ENCODE results near the gene RIN2.
A peak's percentile ranks its signal among the peaks of the same experiment; 100 is the strongest.

The RIN2 gene

DNA sequence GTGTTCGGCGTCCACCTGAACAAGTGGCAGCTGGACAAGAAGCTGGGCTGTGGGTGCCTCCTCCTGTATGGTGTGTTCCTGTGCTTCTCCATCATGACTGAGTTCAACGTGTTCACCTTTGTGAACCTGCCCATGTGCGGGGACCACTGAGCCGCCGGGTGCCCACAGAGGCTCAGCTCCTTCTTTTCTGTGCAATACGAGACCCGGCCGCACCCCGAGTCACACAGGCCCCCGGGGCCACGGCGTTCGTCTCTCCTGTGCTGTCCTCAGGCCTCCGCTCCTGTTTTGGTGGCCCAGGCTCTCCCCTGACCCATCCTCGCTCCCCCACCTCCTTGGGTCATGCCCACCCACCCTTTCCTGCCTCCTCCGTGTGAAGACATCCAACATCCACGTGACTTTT lies 37.1 kb upstream of the RIN2 start:
- peaks cover 0 to 7% (median 0%) of the 10 kb centered on the region in 5 donors for H3K9me3 ChIP-seq (ENCODE audit: control insufficient read depth in 5 of 5, low read length in 5 of 5)
- no peak overlapping the region for H3K4me3 ChIP-seq (ENCODE audit: low read depth in 1 of 5, low read length in 5 of 5)
- H3K9ac ChIP-seq (ENCODE audit: low read length in 5 of 5) = no peak overlapping the region
- no peak overlapping the region for H3K27ac ChIP-seq (ENCODE audit: low read depth, low read length)
- H3K27me3 ChIP-seq (ENCODE audit: control insufficient read depth in 5 of 5, insufficient read depth in 4 of 5, low read length in 5 of 5) = no peaks in the 10 kb centered on the region
- H3K4me1 ChIP-seq (ENCODE audit: control insufficient read depth in 5 of 5, insufficient read depth in 5 of 5, low read length in 5 of 5) = peaks cover 0 to 5% (median 2%) of the 10 kb centered on the region in 5 donors
- no peaks in the 10 kb centered on the region for H3K36me3 ChIP-seq (ENCODE audit: control insufficient read depth in 5 of 5, insufficient read depth in 5 of 5, low read length in 5 of 5)

DNA sequence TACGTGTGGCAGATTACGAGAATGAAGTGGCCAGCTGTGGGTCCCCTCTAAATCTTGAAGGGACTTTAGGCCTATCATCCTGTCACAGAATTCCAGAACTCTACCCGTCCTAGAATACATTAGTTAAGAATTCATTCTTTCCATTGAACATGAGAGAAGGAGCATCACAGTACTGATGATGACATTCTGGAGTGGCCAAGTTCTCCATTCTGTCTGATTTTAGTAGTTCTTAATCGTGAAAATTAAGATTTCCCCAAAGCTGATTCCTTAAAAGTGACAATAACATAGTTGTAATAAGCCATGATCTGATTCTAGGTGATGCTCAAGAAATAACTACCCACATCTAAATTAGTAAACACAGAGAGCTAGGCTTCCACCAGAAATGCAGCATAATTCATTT lies 35.0 kb upstream of the RIN2 start:
- H3K36me3 ChIP-seq (ENCODE audit: control insufficient read depth in 5 of 5, insufficient read depth in 5 of 5, low read length in 5 of 5) = no peaks in the 10 kb centered on the region
- H3K4me1 ChIP-seq (ENCODE audit: control insufficient read depth in 5 of 5, insufficient read depth in 5 of 5, low read length in 5 of 5) = peaks cover 0 to 9% (median 3%) of the 10 kb centered on the region in 5 donors
- H3K9ac ChIP-seq (ENCODE audit: low read length in 5 of 5) = no peak overlapping the region
- no peak overlapping the region for H3K4me3 ChIP-seq (ENCODE audit: low read depth in 1 of 5, low read length in 5 of 5)
- no peaks in the 10 kb centered on the region for H3K27me3 ChIP-seq (ENCODE audit: control insufficient read depth in 5 of 5, insufficient read depth in 4 of 5, low read length in 5 of 5)
- H3K9me3 ChIP-seq (ENCODE audit: control insufficient read depth in 5 of 5, low read length in 5 of 5) = no peaks in the 10 kb centered on the region
- no peak overlapping the region for H3K27ac ChIP-seq (ENCODE audit: low read depth, low read length)

DNA sequence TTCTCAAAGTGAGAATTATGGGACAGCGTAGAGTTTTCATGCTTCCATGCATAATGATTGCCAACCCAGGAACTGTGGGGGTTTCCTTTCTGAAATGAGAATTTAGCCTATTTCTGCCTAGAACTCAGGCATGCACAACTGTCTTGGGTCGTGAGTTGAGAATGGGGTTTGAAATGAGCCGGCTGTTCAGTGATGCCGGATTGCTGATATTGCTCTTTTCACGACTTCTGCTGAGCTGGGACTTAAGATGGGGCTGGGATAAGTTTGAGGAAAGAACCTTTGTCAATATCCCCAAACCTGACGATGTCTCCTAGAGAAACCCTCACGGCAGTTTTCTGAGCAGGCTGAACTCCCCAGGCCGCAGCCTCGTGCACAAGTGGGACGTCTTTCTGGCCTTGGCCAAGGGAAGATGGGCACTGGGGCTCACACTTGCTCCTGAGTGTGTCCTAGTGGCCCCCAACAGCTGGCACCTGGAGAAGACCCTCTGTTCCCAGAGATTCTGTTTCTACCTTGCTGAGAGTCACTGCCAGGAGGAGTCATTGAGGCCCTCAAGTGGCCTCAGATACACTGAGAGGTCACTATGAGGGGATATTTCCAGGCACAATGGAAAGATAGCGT lies 34.1 kb upstream of the RIN2 start:
- H3K9ac ChIP-seq (ENCODE audit: low read length in 5 of 5) = no peak overlapping the region
- no peaks in the 10 kb centered on the region for H3K36me3 ChIP-seq (ENCODE audit: control insufficient read depth in 5 of 5, insufficient read depth in 5 of 5, low read length in 5 of 5)
- no peak overlapping the region for H3K4me3 ChIP-seq (ENCODE audit: low read depth in 1 of 5, low read length in 5 of 5)
- no peaks in the 10 kb centered on the region for H3K27me3 ChIP-seq (ENCODE audit: control insufficient read depth in 5 of 5, insufficient read depth in 4 of 5, low read length in 5 of 5)
- H3K4me1 ChIP-seq (ENCODE audit: control insufficient read depth in 5 of 5, insufficient read depth in 5 of 5, low read length in 5 of 5) = peaks cover 0 to 9% (median 3%) of the 10 kb centered on the region in 5 donors
- no peak overlapping the region for H3K27ac ChIP-seq (ENCODE audit: low read depth, low read length)
- no peaks in the 10 kb centered on the region for H3K9me3 ChIP-seq (ENCODE audit: control insufficient read depth in 5 of 5, low read length in 5 of 5)

DNA sequence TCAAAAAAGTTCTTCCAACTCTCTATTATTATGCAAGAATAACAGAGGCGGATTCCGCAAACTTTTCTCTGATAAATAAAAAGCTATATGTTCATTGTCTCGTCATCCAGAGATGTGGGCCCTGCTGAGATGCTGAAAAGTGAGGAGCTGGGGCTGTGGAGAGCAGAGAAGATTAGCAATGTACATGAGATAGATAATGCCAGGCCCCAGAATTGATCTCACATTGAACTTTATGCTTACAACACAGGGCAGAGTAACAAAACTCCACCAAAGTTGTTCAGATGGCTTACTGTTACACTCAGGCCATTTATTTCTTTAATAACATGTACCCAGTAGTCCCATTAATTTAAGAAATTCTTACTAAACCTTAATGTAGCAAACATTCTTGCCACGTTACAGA lies 32.7 kb upstream of the RIN2 start:
- Histone ChIP-seq H3K36me3 (ENCODE audit: control insufficient read depth in 5 of 5, insufficient read depth in 5 of 5, low read length in 5 of 5) (no peaks in the 10 kb centered on the region), H3K4me1 (ENCODE audit: control insufficient read depth in 5 of 5, insufficient read depth in 5 of 5, low read length in 5 of 5) (peaks cover 0 to 9% (median 3%) of the 10 kb centered on the region in 5 donors), H3K9me3 (ENCODE audit: control insufficient read depth in 5 of 5, low read length in 5 of 5) (no peaks in the 10 kb centered on the region), H3K4me3 (ENCODE audit: low read depth in 1 of 5, low read length in 5 of 5) (no peak overlapping the region), H3K27me3 (ENCODE audit: control insufficient read depth in 5 of 5, insufficient read depth in 4 of 5, low read length in 5 of 5) (no peaks in the 10 kb centered on the region), H3K9ac (ENCODE audit: low read length in 5 of 5) (no peak overlapping the region), H3K27ac (ENCODE audit: low read depth, low read length) (no peak overlapping the region)

DNA sequence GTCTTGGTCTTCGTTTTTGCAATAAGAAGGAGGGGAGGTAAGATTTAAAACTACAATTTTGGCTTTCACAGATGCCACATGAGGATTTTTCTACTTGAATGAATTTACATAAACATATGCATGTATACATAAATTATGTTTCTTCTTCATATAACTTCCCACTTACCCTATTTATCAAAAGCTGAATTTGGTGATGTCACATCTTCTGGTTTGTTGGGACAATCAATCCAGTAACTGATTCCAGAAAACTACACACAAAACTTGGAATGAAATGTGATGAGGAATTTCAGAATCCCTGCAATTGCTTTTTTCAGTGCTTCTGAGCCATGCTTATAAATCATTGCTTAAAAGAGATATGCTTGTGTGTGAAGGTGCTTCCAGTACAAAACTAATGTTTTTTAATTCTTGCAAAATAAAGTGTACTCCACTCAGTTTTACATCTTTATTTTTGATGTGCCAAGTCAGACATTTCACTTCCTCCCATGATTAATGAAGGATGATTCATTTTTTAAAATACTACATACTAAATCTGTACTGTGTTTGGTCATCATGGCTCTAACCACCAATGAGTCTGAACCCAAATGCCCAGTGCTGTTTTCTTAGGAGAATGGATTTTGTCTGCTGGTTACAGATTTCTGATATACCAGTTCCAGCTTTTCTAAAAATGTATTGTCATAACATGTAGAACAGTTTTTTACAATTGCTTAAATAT lies 32.1 kb upstream of the RIN2 start:
- Histone ChIP-seq H3K36me3 (ENCODE audit: control insufficient read depth in 5 of 5, insufficient read depth in 5 of 5, low read length in 5 of 5) (no peaks in the 10 kb centered on the region), H3K27me3 (ENCODE audit: control insufficient read depth in 5 of 5, insufficient read depth in 4 of 5, low read length in 5 of 5) (no peaks in the 10 kb centered on the region), H3K4me3 (ENCODE audit: low read depth in 1 of 5, low read length in 5 of 5) (no peak overlapping the region), H3K27ac (ENCODE audit: low read depth, low read length) (no peak overlapping the region), H3K9ac (ENCODE audit: low read length in 5 of 5) (no peak overlapping the region), H3K9me3 (ENCODE audit: control insufficient read depth in 5 of 5, low read length in 5 of 5) (no peaks in the 10 kb centered on the region), H3K4me1 (ENCODE audit: control insufficient read depth in 5 of 5, insufficient read depth in 5 of 5, low read length in 5 of 5) (peaks cover 0 to 9% (median 3%) of the 10 kb centered on the region in 5 donors)

DNA sequence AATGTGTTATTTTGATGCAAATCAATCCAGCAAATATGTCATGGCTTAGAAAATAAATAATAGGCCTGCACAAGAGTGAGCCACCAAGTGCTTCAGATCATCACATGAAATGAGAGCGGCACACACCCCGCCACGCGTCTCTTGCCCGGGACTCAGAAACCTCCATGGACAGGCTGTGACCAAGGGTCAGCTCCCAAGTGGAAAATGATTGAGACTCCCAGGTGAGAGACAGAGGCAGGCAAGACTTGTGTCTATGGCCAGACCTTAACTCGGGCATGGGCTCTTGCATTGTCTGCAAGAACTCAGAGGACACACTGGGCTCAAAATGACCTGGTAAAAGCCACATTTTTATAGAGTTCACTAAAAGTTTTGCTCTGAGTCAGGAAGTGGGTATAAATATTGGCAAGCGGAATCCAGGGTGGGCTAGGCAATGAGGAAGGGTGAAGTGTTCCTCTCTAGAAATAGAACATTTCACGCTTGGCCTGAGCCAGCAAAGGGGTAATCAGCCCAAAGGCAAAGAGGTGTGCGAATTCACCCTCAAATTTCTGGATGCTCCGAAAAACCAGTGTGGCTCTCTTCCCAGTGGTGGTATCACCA lies 30.7 kb upstream of the RIN2 start:
- Histone ChIP-seq H3K27ac (ENCODE audit: low read depth, low read length) (no peak overlapping the region), H3K36me3 (ENCODE audit: control insufficient read depth in 5 of 5, insufficient read depth in 5 of 5, low read length in 5 of 5) (no peaks in the 10 kb centered on the region), H3K4me1 (ENCODE audit: control insufficient read depth in 5 of 5, insufficient read depth in 5 of 5, low read length in 5 of 5) (peaks cover 0 to 9% (median 3%) of the 10 kb centered on the region in 5 donors), H3K9ac (ENCODE audit: low read length in 5 of 5) (no peak overlapping the region), H3K27me3 (ENCODE audit: control insufficient read depth in 5 of 5, insufficient read depth in 4 of 5, low read length in 5 of 5) (no peaks in the 10 kb centered on the region), H3K9me3 (ENCODE audit: control insufficient read depth in 5 of 5, low read length in 5 of 5) (no peaks in the 10 kb centered on the region), H3K4me3 (ENCODE audit: low read depth in 1 of 5, low read length in 5 of 5) (no peak overlapping the region)

DNA sequence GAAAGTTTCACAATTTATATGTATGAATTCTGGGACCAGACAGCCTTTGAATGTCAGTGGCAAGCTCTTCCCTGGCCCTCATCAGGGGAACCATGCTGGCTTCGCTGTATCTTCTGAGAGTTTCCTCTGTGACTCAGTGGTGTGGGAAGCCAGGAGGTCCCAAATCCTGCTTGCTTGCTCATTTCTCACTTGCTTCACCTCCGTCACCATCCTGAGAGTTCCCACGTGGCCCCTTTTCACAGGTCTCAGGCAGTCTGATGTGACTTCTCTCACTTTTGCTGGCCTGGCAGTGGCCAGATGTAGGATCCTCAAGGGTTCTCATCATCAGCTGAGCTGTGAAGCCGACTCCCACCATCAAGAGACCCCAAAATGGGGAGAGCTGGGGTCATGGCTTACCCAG lies 28.4 kb upstream of the RIN2 start:
- no peak overlapping the region for H3K9ac ChIP-seq (ENCODE audit: low read length in 5 of 5)
- no peaks in the 10 kb centered on the region for H3K9me3 ChIP-seq (ENCODE audit: control insufficient read depth in 5 of 5, low read length in 5 of 5)
- H3K4me1 ChIP-seq (ENCODE audit: control insufficient read depth in 5 of 5, insufficient read depth in 5 of 5, low read length in 5 of 5) = peaks cover 0 to 13% (median 8%) of the 10 kb centered on the region in 5 donors
- no peaks in the 10 kb centered on the region for H3K36me3 ChIP-seq (ENCODE audit: control insufficient read depth in 5 of 5, insufficient read depth in 5 of 5, low read length in 5 of 5)
- no peak overlapping the region for H3K27ac ChIP-seq (ENCODE audit: low read depth, low read length)
- no peaks in the 10 kb centered on the region for H3K27me3 ChIP-seq (ENCODE audit: control insufficient read depth in 5 of 5, insufficient read depth in 4 of 5, low read length in 5 of 5)
- no peak overlapping the region for H3K4me3 ChIP-seq (ENCODE audit: low read depth in 1 of 5, low read length in 5 of 5)

DNA sequence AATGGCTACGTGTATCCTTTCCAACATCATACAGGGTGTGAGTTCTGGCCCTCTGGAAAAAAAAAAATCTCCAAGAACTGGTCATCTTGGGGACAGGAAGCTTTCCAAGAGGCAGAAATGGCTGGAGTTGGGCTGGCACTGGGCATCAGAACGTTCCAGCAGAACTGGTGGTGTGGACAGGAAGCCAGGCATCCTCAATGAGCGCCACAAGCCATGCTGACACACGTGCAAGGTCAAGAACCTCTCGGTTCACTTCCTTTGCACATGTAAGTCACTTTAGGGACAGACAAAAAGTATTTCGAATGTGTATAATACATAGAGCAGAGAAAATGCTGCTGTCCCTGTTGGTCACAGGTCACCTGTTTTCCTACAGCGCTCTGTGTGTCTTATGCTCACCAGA lies 27.4 kb upstream of the RIN2 start:
- Histone ChIP-seq H3K9ac (ENCODE audit: low read length in 5 of 5) (no peak overlapping the region), H3K9me3 (ENCODE audit: control insufficient read depth in 5 of 5, low read length in 5 of 5) (no peaks in the 10 kb centered on the region), H3K4me1 (ENCODE audit: control insufficient read depth in 5 of 5, insufficient read depth in 5 of 5, low read length in 5 of 5) (peaks cover 5 to 21% (median 18%) of the 10 kb centered on the region in 5 donors), H3K36me3 (ENCODE audit: control insufficient read depth in 5 of 5, insufficient read depth in 5 of 5, low read length in 5 of 5) (no peaks in the 10 kb centered on the region), H3K27me3 (ENCODE audit: control insufficient read depth in 5 of 5, insufficient read depth in 4 of 5, low read length in 5 of 5) (no peaks in the 10 kb centered on the region), H3K4me3 (ENCODE audit: low read depth in 1 of 5, low read length in 5 of 5) (no peak overlapping the region), H3K27ac (ENCODE audit: low read depth, low read length) (no peak overlapping the region)

DNA sequence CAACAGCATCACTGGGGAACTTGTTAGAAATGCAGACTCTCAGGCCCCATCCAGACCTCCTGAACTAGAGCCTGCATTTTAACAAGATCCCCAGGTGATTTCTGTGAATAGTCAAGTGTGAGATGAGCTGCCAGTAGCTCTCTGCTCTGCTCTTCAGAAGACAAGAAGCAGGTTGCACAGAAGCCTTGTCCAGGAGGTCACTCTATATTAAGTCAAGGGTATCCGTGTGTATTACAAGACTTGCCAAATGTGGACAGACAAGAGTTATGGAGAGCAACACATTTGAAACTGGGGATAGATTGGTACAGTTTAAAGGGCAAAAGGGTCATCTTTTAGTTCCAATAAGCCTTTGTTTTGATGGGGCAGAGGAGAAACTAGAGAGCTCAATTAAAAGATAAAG lies 23.2 kb upstream of the RIN2 start:
- H3K9ac ChIP-seq (ENCODE audit: low read length in 5 of 5) = no peak overlapping the region
- no peaks in the 10 kb centered on the region for H3K27me3 ChIP-seq (ENCODE audit: control insufficient read depth in 5 of 5, insufficient read depth in 4 of 5, low read length in 5 of 5)
- no peak overlapping the region for H3K4me3 ChIP-seq (ENCODE audit: low read depth in 1 of 5, low read length in 5 of 5)
- H3K27ac ChIP-seq (ENCODE audit: low read depth, low read length) = peak overlapping the region; percentile 43
- peaks cover 10 to 19% (median 13%) of the 10 kb centered on the region in 5 donors for H3K4me1 ChIP-seq (ENCODE audit: control insufficient read depth in 5 of 5, insufficient read depth in 5 of 5, low read length in 5 of 5)
- H3K9me3 ChIP-seq (ENCODE audit: control insufficient read depth in 5 of 5, low read length in 5 of 5) = no peaks in the 10 kb centered on the region
- no peaks in the 10 kb centered on the region for H3K36me3 ChIP-seq (ENCODE audit: control insufficient read depth in 5 of 5, insufficient read depth in 5 of 5, low read length in 5 of 5)

DNA sequence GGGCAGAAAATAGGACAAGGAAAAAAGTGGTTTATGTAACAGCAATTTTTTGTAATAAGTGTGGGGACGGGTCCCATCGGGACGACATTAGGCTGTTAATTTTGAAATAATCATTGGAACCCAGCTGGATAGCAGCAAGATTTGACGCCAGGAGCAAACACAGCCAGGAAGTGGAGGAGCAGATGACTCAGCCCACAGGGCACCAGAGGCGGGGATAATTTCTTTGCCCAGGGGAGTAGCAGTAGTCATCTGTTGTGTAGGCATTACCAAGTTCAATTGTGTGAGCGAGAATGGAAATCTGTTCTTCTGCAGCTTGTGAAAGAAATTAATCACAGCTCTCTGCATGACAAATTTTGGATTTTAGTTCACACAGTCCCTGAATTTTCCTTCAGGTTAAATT lies 22.6 kb upstream of the RIN2 start:
- Histone ChIP-seq H3K36me3 (ENCODE audit: control insufficient read depth in 5 of 5, insufficient read depth in 5 of 5, low read length in 5 of 5) (no peaks in the 10 kb centered on the region), H3K27ac (ENCODE audit: low read depth, low read length) (peak overlapping the region; percentile 74), H3K9me3 (ENCODE audit: control insufficient read depth in 5 of 5, low read length in 5 of 5) (no peaks in the 10 kb centered on the region), H3K9ac (ENCODE audit: low read length in 5 of 5) (peak overlapping the region in 1 of 5 donors; percentile 67), H3K4me1 (ENCODE audit: control insufficient read depth in 5 of 5, insufficient read depth in 5 of 5, low read length in 5 of 5) (peaks cover 10 to 19% (median 13%) of the 10 kb centered on the region in 5 donors), H3K27me3 (ENCODE audit: control insufficient read depth in 5 of 5, insufficient read depth in 4 of 5, low read length in 5 of 5) (no peaks in the 10 kb centered on the region), H3K4me3 (ENCODE audit: low read depth in 1 of 5, low read length in 5 of 5) (no peak overlapping the region)

Measured in subcutaneous abdominal adipose tissue (tissue), 5 donors.